Stimulated activated CD4-positive, alpha-beta T cell treated with anti-CD3 and anti-CD28 coated beads, Interleukin-1b, Interleukin-23, amount 100 ng/mL, for 4 hours (primary cell): ENCODE measurements around the gene SIN3B.

Source experiments
- DNase-seq, 2 donors: peaks; one replicate each; pipeline ENCODE4 v3.0.0-alpha.2; 2020; ENCODE audit warnings: low read depth in 2 of 2

Gene SIN3B

DNA sequence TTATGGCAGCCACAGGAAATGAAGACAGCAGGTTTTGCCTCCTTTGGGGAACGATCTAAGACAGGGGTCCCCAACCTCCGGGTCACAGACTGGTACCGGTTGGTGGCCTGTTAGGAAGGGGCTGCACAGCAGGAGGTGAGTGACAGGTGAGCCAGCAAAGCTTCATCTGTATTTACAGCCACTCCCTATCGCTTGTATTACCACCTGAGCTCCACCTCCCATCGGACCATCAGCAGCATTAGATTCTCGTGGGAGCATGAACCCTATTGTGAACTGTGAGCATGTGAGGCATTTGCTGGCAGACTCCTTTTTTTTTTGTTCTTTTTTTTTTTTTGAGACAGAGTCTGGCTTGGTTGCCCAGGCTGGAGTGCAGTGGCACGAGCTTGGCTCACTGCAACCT lies 81.8 kb downstream of the SIN3B start:
- DNase-seq = no peak

- no peak for DNase-seq
Measured at GRCh38 chr19:16912780-16913179, 83.6 kb downstream of the SIN3B start.

DNA sequence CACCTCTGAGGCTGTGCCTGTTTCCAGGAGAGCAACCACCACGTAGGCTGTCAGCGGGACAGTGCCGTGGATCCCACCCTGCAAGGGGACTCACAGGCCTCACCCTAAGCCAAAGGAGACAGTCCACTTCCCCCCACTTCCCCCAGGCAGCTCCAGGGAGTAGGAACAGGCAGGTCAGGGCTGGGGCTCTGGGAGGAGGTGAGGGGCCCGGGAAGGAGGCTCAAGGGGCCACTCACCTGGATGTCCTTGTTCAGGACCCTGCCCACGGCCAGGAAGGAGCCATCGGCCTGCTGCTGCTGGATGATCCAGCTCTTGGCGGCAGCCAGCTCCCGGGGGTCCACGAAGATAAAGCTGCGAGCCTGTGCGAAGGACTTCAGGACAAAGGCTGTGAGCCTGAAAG lies 85.2 kb downstream of the SIN3B start:
- DNase-seq = no peak

- DNase-seq = no peak
Measured at GRCh38 chr19:16915135-16915534, 85.9 kb downstream of the SIN3B start.

GRCh38 chr19:16915734-16916133 lies 86.5 kb downstream of the SIN3B start:
- no peak for DNase-seq

DNA sequence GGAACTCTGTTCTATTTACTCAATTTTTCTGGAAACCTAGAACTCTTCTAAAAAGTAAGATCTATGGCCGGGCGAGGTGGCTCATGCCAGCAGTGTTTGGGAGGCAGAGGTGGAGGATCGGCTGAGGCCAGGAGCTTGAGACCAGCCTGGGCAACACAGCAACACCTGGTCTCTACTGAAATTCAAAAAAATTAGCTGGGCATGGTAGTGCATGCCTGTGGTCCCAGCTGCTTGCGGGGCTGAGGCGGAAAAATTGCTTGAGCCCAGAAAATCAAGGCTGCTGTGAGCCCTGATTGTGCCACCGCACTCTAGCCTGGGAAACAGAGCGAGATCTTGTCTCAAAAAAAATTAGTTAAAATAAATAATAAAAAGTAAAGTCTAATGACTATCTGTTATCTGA lies 88.2 kb downstream of the SIN3B start:
- DNase-seq = no peak

DNA sequence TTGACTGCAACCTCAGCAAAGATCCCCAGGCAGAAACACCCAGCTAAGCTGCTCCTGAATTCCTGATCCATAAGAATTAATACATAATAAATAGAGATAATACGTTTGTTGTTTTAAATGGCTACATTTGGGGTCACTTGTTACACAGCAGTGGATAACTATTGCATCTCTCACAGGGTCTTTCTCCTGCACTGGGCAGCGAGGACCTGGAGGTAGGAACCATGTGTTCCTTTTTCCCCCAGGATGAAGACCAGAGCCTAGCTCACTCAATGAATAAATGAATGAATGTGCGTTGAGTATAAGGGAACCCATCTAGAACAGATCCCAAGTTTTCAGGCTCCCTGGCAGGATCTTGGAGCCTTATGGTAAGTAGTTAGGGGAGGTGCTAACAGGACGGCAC lies 90.3 kb downstream of the SIN3B start:
- DNase-seq = no peak

DNA sequence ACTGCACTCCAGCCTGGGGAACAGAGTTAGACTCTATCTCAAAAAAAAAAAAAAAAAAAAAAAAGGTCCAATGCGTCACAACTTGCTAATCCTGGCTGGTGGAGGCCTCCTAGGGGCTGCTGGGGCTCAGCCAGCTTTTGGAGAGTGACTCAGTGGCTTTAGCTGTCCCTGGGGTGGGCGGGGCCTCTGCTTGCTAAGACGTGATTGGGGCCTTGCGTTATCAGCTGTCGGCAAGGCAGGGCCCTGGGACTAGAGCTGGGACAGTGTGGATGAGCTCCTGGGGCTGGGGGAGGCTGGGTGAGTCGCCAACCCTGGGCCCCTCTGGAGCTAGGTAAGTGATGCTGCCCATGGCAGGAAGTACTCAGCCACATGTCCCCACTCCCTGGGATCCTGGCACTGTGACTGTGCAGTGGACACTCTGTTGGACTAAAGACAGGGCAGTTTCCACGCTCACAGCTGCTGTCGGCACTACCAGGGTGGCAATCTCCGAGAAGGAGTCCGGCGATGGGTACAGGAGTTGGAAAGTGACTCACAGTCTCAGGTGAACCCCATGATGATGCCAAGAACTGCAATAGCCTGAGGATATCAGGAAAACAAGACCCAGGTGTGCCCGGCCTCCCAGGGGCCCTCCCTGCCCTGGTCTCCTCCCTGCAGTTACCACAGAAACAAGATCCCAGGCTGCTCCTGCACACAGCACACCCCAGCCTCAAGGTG lies 91.8 kb downstream of the SIN3B start:
- no peak for DNase-seq

- DNase-seq = no peak
Measured at GRCh38 chr19:16921766-16922591, 92.8 kb downstream of the SIN3B start.

DNA sequence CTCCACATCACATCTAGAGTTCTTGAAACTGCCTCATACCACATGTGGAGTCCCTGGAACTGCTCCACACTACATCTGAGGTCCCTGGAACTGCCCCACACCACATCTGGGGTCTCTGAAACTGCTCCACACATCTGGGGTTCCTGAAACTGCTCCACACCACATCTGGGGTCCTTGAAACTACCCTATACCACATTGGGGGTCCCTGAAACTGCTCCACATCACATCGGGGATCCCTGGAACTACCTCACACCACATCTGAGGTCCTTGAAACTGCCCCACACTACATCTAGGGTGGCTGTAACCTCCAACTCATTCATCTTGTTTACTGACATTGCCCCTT lies 93.4 kb downstream of the SIN3B start:
- no peak for DNase-seq

GRCh38 chr19:16922949-16923348 lies 93.8 kb downstream of the SIN3B start:
- DNase-seq = no peak

DNA sequence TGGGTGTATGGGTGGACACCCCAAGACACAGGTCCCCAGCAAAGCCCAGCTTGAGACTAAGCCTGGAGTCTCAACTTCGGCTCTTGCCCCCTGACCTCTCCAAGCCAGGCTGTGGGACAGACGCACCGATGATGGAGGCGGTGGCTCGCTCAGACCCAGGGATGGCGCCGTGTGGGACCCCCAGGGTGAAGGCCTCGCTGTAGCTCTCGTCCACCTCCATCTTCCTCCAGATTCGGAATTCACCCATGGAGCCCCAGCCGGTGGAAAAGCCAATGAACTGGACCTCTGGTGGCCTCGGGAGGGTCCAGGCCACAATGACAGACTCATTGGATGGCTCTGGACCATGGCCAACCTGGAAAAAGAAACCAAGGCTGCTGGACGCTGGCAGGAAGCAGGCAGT lies 98.7 kb downstream of the SIN3B start:
- DNase-seq = no peak

DNA sequence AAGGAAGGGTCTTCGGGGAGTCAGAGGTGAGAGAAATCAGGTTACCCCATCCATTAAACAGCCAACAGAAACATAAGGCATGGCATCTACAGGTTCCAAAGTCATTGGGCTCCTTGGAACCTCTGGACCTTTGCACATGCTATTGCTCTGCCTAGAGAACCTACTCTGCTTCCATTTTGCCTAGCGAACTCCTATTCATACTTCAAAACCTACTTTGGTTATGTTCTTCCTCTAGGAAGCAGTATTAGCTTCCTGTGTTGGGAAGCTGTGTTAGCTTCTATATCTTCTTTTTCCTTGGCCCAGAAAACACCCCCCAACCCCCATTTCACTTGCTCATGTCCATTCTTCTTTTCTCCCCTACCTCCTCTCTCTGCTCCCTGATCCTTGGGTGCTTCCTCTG lies 99.2 kb downstream of the SIN3B start:
- DNase-seq = no peak

DNA sequence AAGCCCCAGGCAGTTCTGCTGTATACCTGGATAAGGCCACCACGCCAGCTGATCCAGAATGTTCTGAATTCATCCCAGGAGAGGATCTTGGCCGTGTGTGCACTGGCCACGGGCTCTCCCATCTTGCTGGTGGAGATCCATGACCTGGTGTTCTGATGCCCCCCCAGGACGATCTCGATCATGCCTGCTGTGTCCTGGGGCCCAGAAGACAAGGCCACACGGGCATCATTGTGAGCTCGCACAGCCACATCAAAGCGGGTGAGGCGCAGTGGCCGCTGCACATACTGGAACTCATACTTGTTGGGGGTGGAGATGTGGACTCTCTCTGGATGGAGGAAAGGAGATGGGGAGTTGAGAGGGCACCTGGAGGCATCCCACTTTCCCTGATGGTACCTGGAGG lies 99.7 kb downstream of the SIN3B start:
- no peak for DNase-seq
